ENCODE data around the gene SART3.

SART3 gene

GRCh38 chr12:108602209-108602705 lies 41.3 kb upstream of the SART3 start:
- H3K4me1 Mint-ChIP-seq (ENCODE audit: low read depth) = no peaks in the 10 kb centered on the region
- no peak overlapping the region for H3K4me3 Mint-ChIP-seq
- H3K27ac Mint-ChIP-seq = no peak overlapping the region
- H3K36me3 Mint-ChIP-seq = no peaks in the 10 kb centered on the region
- H3K27me3 Mint-ChIP-seq = no peaks in the 10 kb centered on the region
- H3K9me3 Mint-ChIP-seq (ENCODE audit: low read depth) = no peaks in the 10 kb centered on the region

- H3K36me3 Mint-ChIP-seq = no peaks in the 10 kb centered on the region
- no peaks in the 10 kb centered on the region for H3K4me1 Mint-ChIP-seq (ENCODE audit: low read depth)
- no peaks in the 10 kb centered on the region for H3K27me3 Mint-ChIP-seq
- H3K27ac Mint-ChIP-seq = no peak overlapping the region
- no peak overlapping the region for H3K4me3 Mint-ChIP-seq
- H3K9me3 Mint-ChIP-seq (ENCODE audit: low read depth) = no peaks in the 10 kb centered on the region
These were observed 39.7 kb upstream of the SART3 start for GRCh38 chr12:108600702-108601007.

GRCh38 chr12:108599948-108600701 lies 39.2 kb upstream of the SART3 start:
- H3K4me1 Mint-ChIP-seq (ENCODE audit: low read depth) = no peaks in the 10 kb centered on the region
- H3K36me3 Mint-ChIP-seq = no peaks in the 10 kb centered on the region
- no peak overlapping the region for H3K4me3 Mint-ChIP-seq
- no peak overlapping the region for H3K27ac Mint-ChIP-seq
- H3K9me3 Mint-ChIP-seq (ENCODE audit: low read depth) = no peaks in the 10 kb centered on the region
- no peaks in the 10 kb centered on the region for H3K27me3 Mint-ChIP-seq

GRCh38 chr12:108599541-108599940 lies 38.6 kb upstream of the SART3 start:
- no peaks in the 10 kb centered on the region for H3K36me3 Mint-ChIP-seq
- no peaks in the 10 kb centered on the region for H3K4me1 Mint-ChIP-seq (ENCODE audit: low read depth)
- no peak overlapping the region for H3K4me3 Mint-ChIP-seq
- no peak overlapping the region for H3K27ac Mint-ChIP-seq
- H3K27me3 Mint-ChIP-seq = no peaks in the 10 kb centered on the region
- H3K9me3 Mint-ChIP-seq (ENCODE audit: low read depth) = no peaks in the 10 kb centered on the region

- Mint-ChIP-seq H3K27ac (no peak overlapping the region), H3K4me3 (no peak overlapping the region), H3K36me3 (no peaks in the 10 kb centered on the region), H3K27me3 (no peaks in the 10 kb centered on the region), H3K4me1 (ENCODE audit: low read depth) (no peaks in the 10 kb centered on the region), H3K9me3 (ENCODE audit: low read depth) (no peaks in the 10 kb centered on the region)
These were observed 37.7 kb upstream of the SART3 start for GRCh38 chr12:108598553-108599250.

GRCh38 chr12:108597559-108598471 lies 36.8 kb upstream of the SART3 start, which contains the start of gene TMEM119:
Gene TMEM119 (minus strand): TSS chr12:108598084. CDS start chr12:108592383, 5,701 bp downstream.
- no peaks in the 10 kb centered on the region for H3K36me3 Mint-ChIP-seq
- no peaks in the 10 kb centered on the region for H3K9me3 Mint-ChIP-seq (ENCODE audit: low read depth)
- H3K27ac Mint-ChIP-seq = no peak within 1 kb of the TSS
- H3K27me3 Mint-ChIP-seq = no peaks in the 10 kb centered on the region
- H3K4me3 Mint-ChIP-seq = no peak within 1 kb of the TSS
- H3K4me1 Mint-ChIP-seq (ENCODE audit: low read depth) = no peaks in the 10 kb centered on the region

- Mint-ChIP-seq H3K27ac (no peak overlapping the region), H3K4me3 (no peak overlapping the region), H3K27me3 (no peaks in the 10 kb centered on the region), H3K36me3 (no peaks in the 10 kb centered on the region), H3K9me3 (ENCODE audit: low read depth) (no peaks in the 10 kb centered on the region), H3K4me1 (ENCODE audit: low read depth) (no peaks in the 10 kb centered on the region)
These were observed 36.0 kb upstream of the SART3 start for GRCh38 chr12:108596854-108597558.

- Mint-ChIP-seq H3K4me1 (ENCODE audit: low read depth) (no peaks in the 10 kb centered on the region), H3K27ac (no peak overlapping the region), H3K9me3 (ENCODE audit: low read depth) (no peaks in the 10 kb centered on the region), H3K36me3 (no peaks in the 10 kb centered on the region), H3K4me3 (no peak overlapping the region), H3K27me3 (no peaks in the 10 kb centered on the region)
These were observed 35.0 kb upstream of the SART3 start for GRCh38 chr12:108595711-108596647.

GRCh38 chr12:108594960-108595710 lies 34.2 kb upstream of the SART3 start:
- H3K9me3 Mint-ChIP-seq (ENCODE audit: low read depth) = no peaks in the 10 kb centered on the region

GRCh38 chr12:108594323-108594903 lies 33.4 kb upstream of the SART3 start:
- H3K27ac Mint-ChIP-seq = no peak overlapping the region
- H3K4me3 Mint-ChIP-seq = no peak overlapping the region
- H3K9me3 Mint-ChIP-seq (ENCODE audit: low read depth) = no peaks in the 10 kb centered on the region
- H3K27me3 Mint-ChIP-seq = no peaks in the 10 kb centered on the region
- no peaks in the 10 kb centered on the region for H3K36me3 Mint-ChIP-seq
- no peaks in the 10 kb centered on the region for H3K4me1 Mint-ChIP-seq (ENCODE audit: low read depth)

More at GRCh38 chr12:108594960-108595710, 34.2 kb upstream of the SART3 start:
- no peak overlapping the region for H3K27ac Mint-ChIP-seq
- H3K36me3 Mint-ChIP-seq = no peaks in the 10 kb centered on the region
- H3K4me3 Mint-ChIP-seq = no peak overlapping the region
- H3K4me1 Mint-ChIP-seq (ENCODE audit: low read depth) = no peaks in the 10 kb centered on the region
- no peaks in the 10 kb centered on the region for H3K27me3 Mint-ChIP-seq

GRCh38 chr12:108592033-108592909 lies 31.3 kb upstream of the SART3 start:
- H3K9me3 Mint-ChIP-seq (ENCODE audit: low read depth) = no peaks in the 10 kb centered on the region
- no peaks in the 10 kb centered on the region for H3K27me3 Mint-ChIP-seq
- no peak overlapping the region for H3K27ac Mint-ChIP-seq
- no peaks in the 10 kb centered on the region for H3K36me3 Mint-ChIP-seq
- H3K4me3 Mint-ChIP-seq = no peak overlapping the region
- no peaks in the 10 kb centered on the region for H3K4me1 Mint-ChIP-seq (ENCODE audit: low read depth)

GRCh38 chr12:108591267-108591980 lies 30.5 kb upstream of the SART3 start:
- no peak overlapping the region for H3K27ac Mint-ChIP-seq
- H3K4me1 Mint-ChIP-seq (ENCODE audit: low read depth) = no peaks in the 10 kb centered on the region
- no peaks in the 10 kb centered on the region for H3K9me3 Mint-ChIP-seq (ENCODE audit: low read depth)
- H3K4me3 Mint-ChIP-seq = no peak overlapping the region
- H3K36me3 Mint-ChIP-seq = no peaks in the 10 kb centered on the region
- H3K27me3 Mint-ChIP-seq = no peaks in the 10 kb centered on the region

All from activated naive CD8-positive, alpha-beta T cell (primary cell).